Liver (tissue), 9 donors: Measurements from ENCODE around the gene ISM2. TPM values are rescaled to one million over a fixed set of nuclear protein-coding genes. Genes with fewer than 3 reads are reported as not detected.

ENCODE experiments used
- DNase-seq: peaks from one replicate; pipeline ENCODE4 v3.0.0-alpha.2; 2017; ENCODE audit warnings: low spot score
- H3K27ac ChIP-seq, 2 donors: one replicate each; pipeline ENCODE4 v1.7.0; 2013; ENCODE audit warnings: inconsistent platforms in 2 of 2, low read length in 2 of 2, control low read depth in 1 of 2, low read depth in 1 of 2, mild to moderate bottlenecking in 1 of 2
- H3K27me3 ChIP-seq, 4 donors: one replicate each; pipeline versions ENCODE4 v1.6.1 to v1.7.0; 2013; ENCODE audit warnings: low read length in 3 of 4, inconsistent platforms in 1 of 4, mild to moderate bottlenecking in 1 of 4, moderate library complexity in 1 of 4; ENCODE audit not compliant: control insufficient read depth in 4 of 4, insufficient read depth in 4 of 4
- H3K36me3 ChIP-seq, 4 donors: one replicate each; pipeline versions ENCODE4 v1.6.1 to v1.7.0; 2013; ENCODE audit warnings: low read length in 3 of 4, mild to moderate bottlenecking in 3 of 4, low read depth in 1 of 4, moderate library complexity in 1 of 4; ENCODE audit not compliant: control insufficient read depth in 4 of 4, insufficient read depth in 3 of 4
- H3K4me1 ChIP-seq, 4 donors: one replicate each; pipeline versions ENCODE4 v1.6.1 to v1.7.0; 2013; ENCODE audit warnings: low read length in 3 of 4, mild to moderate bottlenecking in 3 of 4, moderate library complexity in 1 of 4; ENCODE audit not compliant: control insufficient read depth in 4 of 4, insufficient read depth in 4 of 4
- H3K4me3 ChIP-seq, 3 donors: one replicate each; pipeline versions ENCODE4 v1.6.1 to v1.7.0; 2013; ENCODE audit warnings: low read length in 3 of 3, control low read depth in 1 of 3, low read depth in 1 of 3, mild to moderate bottlenecking in 1 of 3
- H3K9ac ChIP-seq, 2 donors: one replicate each; pipeline ENCODE4 v1.7.0; 2013; ENCODE audit warnings: low read length in 2 of 2, mild to moderate bottlenecking in 2 of 2, moderate library complexity in 2 of 2, control low read depth in 1 of 2, low read depth in 1 of 2
- H3K9me3 ChIP-seq, 4 donors: one replicate each; pipeline versions ENCODE4 v1.6.1 to v1.7.0; 2013; ENCODE audit warnings: low read length in 3 of 4; ENCODE audit not compliant: control insufficient read depth in 4 of 4
- ATF3 ChIP-seq: IDR thresholded peaks from 2 replicates; pipeline ENCODE4 v1.6.1; 2016; ENCODE audit warnings: antibody characterized with exemption
- CTCF ChIP-seq: fragments of 150-350 bp; IDR thresholded peaks from 2 replicates; pipeline ENCODE4 v1.5.1; 2017; ENCODE audit warnings: improper control_type of control experiment, low read depth, low read length; ENCODE audit not compliant: missing input control
- EGR1 ChIP-seq, 2 donors: IDR thresholded peaks; 2 replicates each; pipeline ENCODE4 v1.6.1; 2016 to 2018; ENCODE audit warnings: antibody characterized with exemption in 2 of 2, low read depth in 2 of 2
- FOXA1 ChIP-seq: IDR thresholded peaks from 2 replicates; pipeline ENCODE4 v1.6.1; 2016; ENCODE audit warnings: antibody characterized with exemption
- GABPA ChIP-seq, 2 donors: IDR thresholded peaks in 1 of 2; conservative IDR thresholded peaks in 1 of 2; 2 replicates each; pipeline ENCODE4 v1.6.1; 2016; ENCODE audit warnings: antibody characterized with exemption in 2 of 2, mild to moderate bottlenecking in 1 of 2, moderate library complexity in 1 of 2
- HNF4A ChIP-seq, 2 donors: conservative IDR thresholded peaks; 2 replicates each; pipeline ENCODE4 v1.6.1; 2016; ENCODE audit warnings: antibody characterized with exemption in 2 of 2, mild to moderate bottlenecking in 2 of 2
- JUND ChIP-seq, 2 donors: IDR thresholded peaks; 2 replicates each; pipeline ENCODE4 v1.6.1; 2016; ENCODE audit warnings: antibody characterized with exemption in 2 of 2
- MAX ChIP-seq: IDR thresholded peaks from 2 replicates; pipeline ENCODE4 v1.6.1; 2016; ENCODE audit warnings: antibody characterized with exemption
- NR2F2 ChIP-seq: IDR thresholded peaks from 2 replicates; pipeline ENCODE4 v1.6.1; 2016; ENCODE audit warnings: antibody characterized with exemption
- RAD21 ChIP-seq, 2 donors: IDR thresholded peaks; 2 replicates each; pipeline ENCODE4 v1.6.1; 2016; ENCODE audit warnings: antibody characterized with exemption in 2 of 2, mild to moderate bottlenecking in 2 of 2
- REST ChIP-seq: IDR thresholded peaks from 2 replicates; pipeline ENCODE4 v1.6.1; 2016; ENCODE audit warnings: antibody characterized with exemption, mild to moderate bottlenecking
- RXRA ChIP-seq, 2 donors: IDR thresholded peaks; 2 replicates each; pipeline ENCODE4 v1.6.1; 2017 to 2018; ENCODE audit warnings: antibody characterized with exemption in 2 of 2, mild to moderate bottlenecking in 1 of 2
- SP1 ChIP-seq: IDR thresholded peaks from 2 replicates; pipeline ENCODE4 v1.6.1; 2018; ENCODE audit warnings: antibody characterized with exemption, mild to moderate bottlenecking
- TAF1 ChIP-seq: conservative IDR thresholded peaks from 2 replicates; pipeline ENCODE4 v1.6.1; 2016; ENCODE audit warnings: antibody characterized with exemption, mild to moderate bottlenecking
- YY1 ChIP-seq: IDR thresholded peaks from 2 replicates; pipeline ENCODE4 v1.6.1; 2016; ENCODE audit warnings: antibody characterized with exemption, mild to moderate bottlenecking
- ZBTB33 ChIP-seq: IDR thresholded peaks from 2 replicates; pipeline ENCODE4 v1.6.1; 2016; ENCODE audit warnings: antibody characterized with exemption
- WGBS: extraction: QIAGEN DNeasy Blood & Tissue Kit; methylation state at CpG from one replicate; pipeline ENCODE4 v1.1.7; 2013; 5-methylcytosine and 5-hydroxymethylcytosine counted together
- polyA plus RNA-seq, 2 donors: library from polyadenylated mRNA; stranded (reverse) in 1 of 2; unstranded in 1 of 2; fragments of 200-250 nt in 1 of 2; fragments of >200 nt in 1 of 2; fragmentation: Nextera tagmentation in 1 of 2; extraction: Ambion mirVana in 1 of 2; gene quantifications; one replicate each; pipeline versions ENCODE4 v1.2.1 to v1.2.3, GENCODE V29; 2013 to 2015
- total RNA-seq, 2 donors: library from RNA; depleted of rRNA; stranded (reverse); fragments of >200 nt; gene quantifications; one replicate each; pipeline ENCODE4 v1.2.3, GENCODE V29; 2014
- donor health status: healthy.
- donor health status: healthy.
- donor health status: healthy.
- donor health status: healthy.
- donor health status: healthy.

The ISM2 gene
- total and polyA plus RNA-seq, 4 donors: not detected

GRCh38 chr14:77543637-77544334 is 45.2 kb upstream of the ISM2 start:
- Histone ChIP-seq H3K4me1 (no peaks in the 10 kb centered on the region), H3K27ac (no peak overlapping the region), H3K4me3 (no peak overlapping the region), H3K9ac (no peak overlapping the region), H3K36me3 (peaks cover 0 to 2% (median under 1%) of the 10 kb centered on the region in 4 donors), H3K9me3 (no peaks in the 10 kb centered on the region), H3K27me3 (no peaks in the 10 kb centered on the region)
- TF ChIP-seq REST (no peak), GABPA (IDR thresholded peaks at IDR 0.05 in 1 of 2, conservative IDR thresholded peaks at IDR 0.05 in 1 of 2) (no peak), SP1 (no peak), CTCF (no peak), MAX (no peak), JUND (IDR thresholded peaks at IDR 0.05) (no peak), EGR1 (IDR thresholded peaks at IDR 0.05; ENCODE audit: low read depth in 2 of 2) (no peak), FOXA1 (no peak), TAF1 (no peak), RAD21 (IDR thresholded peaks at IDR 0.05) (no peak), ZBTB33 (no peak), NR2F2 (no peak), YY1 (no peak), HNF4A (conservative IDR thresholded peaks at IDR 0.05) (no peak), ATF3 (no peak), RXRA (IDR thresholded peaks at IDR 0.05) (no peak)
- DNase-seq: no peak
- 96% methylated on average over 3 of the region's 3 CpGs for WGBS

- no peak for DNase-seq
- Histone ChIP-seq H3K9ac (no peak overlapping the region), H3K4me1 (no peaks in the 10 kb centered on the region), H3K4me3 (no peak overlapping the region), H3K9me3 (no peaks in the 10 kb centered on the region), H3K27ac (no peak overlapping the region), H3K36me3 (no peaks in the 10 kb centered on the region), H3K27me3 (no peaks in the 10 kb centered on the region)
- TF ChIP-seq TAF1: no peak
- WGBS: 81% methylated on average over 5 of the region's 5 CpGs
Observed at GRCh38 chr14:77543240-77543551, 44.6 kb upstream of the ISM2 start.
